Esophagus muscularis mucosa (tissue), 4 donors: ENCODE measurements around the gene PLAC8L1. TPM values are rescaled to one million over a fixed set of nuclear protein-coding genes. Genes with fewer than 3 reads are reported as not detected.

ENCODE experiments used
- DNase-seq: peaks from one replicate; pipeline ENCODE4 v3.0.0-alpha.2; 2017; ENCODE audit errors: extremely low spot score
- H3K27ac ChIP-seq, 4 donors: fragments of 200-600 bp; sonication (generic); replicated peaks in 1 of 4; 1 replicate in 3 of 4; 2 replicates in 1 of 4; pipeline ENCODE4 v1.5.1; 2016 to 2019; ENCODE audit warnings: mild to moderate bottlenecking in 1 of 4
- H3K27me3 ChIP-seq, 4 donors: fragments of 200-600 bp; sonication (generic); one replicate each; pipeline versions ENCODE4 v1.5.1 to v1.6.0; 2016 to 2019
- H3K36me3 ChIP-seq, 4 donors: fragments of 200-600 bp; sonication (generic); one replicate each; pipeline ENCODE4 v1.5.1; 2016 to 2019
- H3K4me1 ChIP-seq, 4 donors: fragments of 200-600 bp; sonication (generic); one replicate each; pipeline ENCODE4 v1.5.1; 2016 to 2019
- H3K4me3 ChIP-seq, 4 donors: fragments of 200-600 bp; sonication (generic); 1 replicate in 2 of 4; 2 replicates in 2 of 4; pipeline ENCODE4 v1.5.1; 2016 to 2019; ENCODE audit warnings: mild to moderate bottlenecking in 4 of 4, moderate library complexity in 1 of 4
- H3K9me3 ChIP-seq, 4 donors: fragments of 200-600 bp; sonication (generic); 1 replicate in 3 of 4; 2 replicates in 1 of 4; pipeline ENCODE4 v1.5.1; 2016 to 2019
- EP300 ChIP-seq: sonication (generic); formaldehyde crosslinking; IDR thresholded peaks from one replicate; pipeline ENCODE4 v1.6.1; 2017; ENCODE audit warnings: antibody characterized with exemption
- POLR2A ChIP-seq: fragments of 450-650 bp; IDR thresholded peaks from one replicate; pipeline ENCODE4 v1.6.1; 2017; ENCODE audit warnings: antibody characterized with exemption, moderate library complexity, mild to moderate bottlenecking, low read depth
- POLR2AphosphoS5 ChIP-seq, 2 donors: sonication (generic); formaldehyde crosslinking; IDR thresholded peaks; one replicate each; pipeline ENCODE4 v1.6.1; 2017; ENCODE audit warnings: antibody characterized with exemption in 2 of 2
- WGBS: methylation state at CpG from one replicate; pipeline ENCODE4 v1.1.5; 2018; 5-methylcytosine and 5-hydroxymethylcytosine counted together
- intact Hi-C: fragments of 100-400 bp; cut with DNase I; formaldehyde crosslinking; loops from one replicate; pipeline ENCODE4 v1.15.1; 2023
- total RNA-seq, 4 donors: library from RNA; depleted of rRNA; stranded (reverse); fragments of >200 nt; gene quantifications; one replicate each; pipeline versions ENCODE4 v1.1.0 to v1.2.1, GENCODE V29; 2016
- TF ChIP-seq, protein P1 (sequence below), 3 experiments: fragments of 200-600 bp in 2 of 3; fragments of 450-650 bp in 1 of 3; sonication (generic) in 2 of 3; IDR thresholded peaks; one replicate each; pipeline ENCODE4 v1.5.1; 2017 to 2019; ENCODE audit warnings: antibody characterized with exemption in 3 of 3, mild to moderate bottlenecking in 2 of 3, moderate library complexity in 1 of 3

PLAC8L1 gene
- total RNA-seq, 4 donors from 2014 or later, result not detected

DNA sequence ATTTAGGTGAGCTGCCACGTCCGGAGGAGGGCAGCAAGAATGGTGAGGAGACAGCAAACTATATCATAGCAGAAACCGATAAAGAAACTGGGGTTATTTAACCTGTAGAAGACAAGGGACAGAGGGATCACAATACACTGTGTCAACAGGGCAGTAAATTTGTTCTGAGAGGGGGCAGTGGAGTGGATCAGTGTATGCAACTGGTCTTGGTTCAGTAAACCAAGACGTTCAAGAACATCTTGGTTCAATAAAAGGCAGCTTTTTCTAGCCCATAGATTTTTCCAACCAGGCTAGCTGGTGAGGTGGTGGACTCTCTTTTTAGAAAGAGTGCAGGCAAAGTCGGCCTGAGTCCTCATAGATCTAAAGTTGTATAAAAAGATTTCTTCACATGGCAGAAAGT, 55.3 kb downstream of the PLAC8L1 start:
- Histone ChIP-seq H3K36me3 (no peaks in the 10 kb centered on the region), H3K4me3 (no peak overlapping the region), H3K4me1 (no peaks in the 10 kb centered on the region), H3K27me3 (no peaks in the 10 kb centered on the region), H3K27ac (no peak overlapping the region), H3K9me3 (no peaks in the 10 kb centered on the region)
- no peak for TF ChIP-seq POLR2AphosphoS5 (IDR thresholded peaks at IDR 0.05)
- no peak for TF ChIP-seq POLR2A
- no peak for TF ChIP-seq EP300
- TF ChIP-seq, protein P1, sequence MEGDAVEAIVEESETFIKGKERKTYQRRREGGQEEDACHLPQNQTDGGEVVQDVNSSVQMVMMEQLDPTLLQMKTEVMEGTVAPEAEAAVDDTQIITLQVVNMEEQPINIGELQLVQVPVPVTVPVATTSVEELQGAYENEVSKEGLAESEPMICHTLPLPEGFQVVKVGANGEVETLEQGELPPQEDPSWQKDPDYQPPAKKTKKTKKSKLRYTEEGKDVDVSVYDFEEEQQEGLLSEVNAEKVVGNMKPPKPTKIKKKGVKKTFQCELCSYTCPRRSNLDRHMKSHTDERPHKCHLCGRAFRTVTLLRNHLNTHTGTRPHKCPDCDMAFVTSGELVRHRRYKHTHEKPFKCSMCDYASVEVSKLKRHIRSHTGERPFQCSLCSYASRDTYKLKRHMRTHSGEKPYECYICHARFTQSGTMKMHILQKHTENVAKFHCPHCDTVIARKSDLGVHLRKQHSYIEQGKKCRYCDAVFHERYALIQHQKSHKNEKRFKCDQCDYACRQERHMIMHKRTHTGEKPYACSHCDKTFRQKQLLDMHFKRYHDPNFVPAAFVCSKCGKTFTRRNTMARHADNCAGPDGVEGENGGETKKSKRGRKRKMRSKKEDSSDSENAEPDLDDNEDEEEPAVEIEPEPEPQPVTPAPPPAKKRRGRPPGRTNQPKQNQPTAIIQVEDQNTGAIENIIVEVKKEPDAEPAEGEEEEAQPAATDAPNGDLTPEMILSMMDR (IDR thresholded peaks at IDR 0.05), result no peak
- WGBS, result 81% methylated on average over 5 of the region's 5 CpGs
- intact Hi-C loops, result loop anchor here (10.0 kb wide), 2 partner anchors 355 to 1845 kb away; no protein-coding TSS in a partner anchor
- no peak for DNase-seq

DNA sequence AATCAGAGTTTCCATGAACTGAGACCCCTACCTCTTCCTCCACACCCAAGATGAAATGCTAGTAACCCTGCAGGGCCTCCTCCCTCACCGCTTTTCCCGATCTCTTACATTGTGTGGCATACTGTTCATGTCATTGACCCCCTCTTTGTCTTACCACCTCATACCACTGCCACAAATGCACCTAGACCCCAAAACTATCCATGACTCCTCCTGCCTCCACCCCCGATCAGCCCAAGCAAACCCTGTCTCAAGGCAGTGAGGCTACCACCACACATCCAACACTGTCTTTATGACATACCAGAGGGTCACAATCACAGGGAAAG, 55.7 kb downstream of the PLAC8L1 start:
- H3K4me1 ChIP-seq, result no peaks in the 10 kb centered on the region
- no peak for TF ChIP-seq POLR2AphosphoS5 (IDR thresholded peaks at IDR 0.05)
- 77% methylated on average over 3 of the region's 3 CpGs for WGBS
- no peak overlapping the region for H3K4me3 ChIP-seq
- intact Hi-C loops, result loop anchor here (10.0 kb wide), 3 partner anchors 225 to 1845 kb away; no protein-coding TSS in a partner anchor
- H3K27me3 ChIP-seq, result no peaks in the 10 kb centered on the region
- no peaks in the 10 kb centered on the region for H3K36me3 ChIP-seq
- no peak overlapping the region for H3K27ac ChIP-seq
- H3K9me3 ChIP-seq, result no peaks in the 10 kb centered on the region
- no peak for DNase-seq

DNA sequence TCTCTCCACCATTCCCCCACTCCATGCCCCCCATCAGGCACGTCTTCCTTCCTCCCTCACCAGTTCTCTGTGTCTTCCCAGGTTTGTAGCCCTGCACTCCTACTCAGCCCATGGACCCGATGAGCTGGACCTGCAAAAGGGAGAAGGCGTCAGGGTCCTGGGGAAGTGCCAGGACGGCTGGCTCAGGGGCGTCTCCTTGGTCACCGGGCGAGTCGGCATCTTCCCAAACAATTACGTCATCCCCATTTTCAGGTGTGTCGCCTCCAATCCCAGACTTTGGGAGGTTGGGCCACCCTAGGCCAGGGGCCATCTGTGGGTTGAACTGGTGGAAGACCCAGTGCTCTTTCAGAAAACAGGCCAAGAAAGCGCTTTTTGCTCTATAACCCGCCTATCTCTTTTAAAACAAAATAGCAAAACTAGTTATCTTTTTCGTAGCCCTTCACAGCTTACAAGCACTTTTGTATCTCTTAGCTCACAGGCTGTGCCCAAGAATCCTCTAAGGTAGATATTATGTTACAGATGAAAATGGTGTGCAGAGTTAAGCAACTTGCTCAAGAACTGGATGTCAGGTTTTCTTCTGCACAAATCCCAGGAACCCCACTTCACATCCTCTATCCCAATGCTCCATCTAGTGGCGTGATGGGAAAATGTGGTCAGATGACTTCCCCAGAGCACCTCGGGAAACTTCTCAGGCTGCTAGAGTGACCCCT, 56.2 kb downstream of the PLAC8L1 start:
- WGBS, result 76% methylated on average over 15 of the region's 15 CpGs
- no peak overlapping the region for H3K4me3 ChIP-seq
- TF ChIP-seq POLR2A (no peak), POLR2AphosphoS5 (IDR thresholded peaks at IDR 0.05) (no peak)
- TF ChIP-seq, protein P1 (IDR thresholded peaks at IDR 0.05), result peak; percentile 57 to 60 (median 59)
- H3K9me3 ChIP-seq, result no peaks in the 10 kb centered on the region
- DNase-seq, result no peak
- no peaks in the 10 kb centered on the region for H3K4me1 ChIP-seq
- no peaks in the 10 kb centered on the region for H3K27me3 ChIP-seq
- no peaks in the 10 kb centered on the region for H3K36me3 ChIP-seq
- no peak overlapping the region for H3K27ac ChIP-seq
- intact Hi-C loops, result loop anchor here (10.0 kb wide), 1 partner anchor 224 kb away; no protein-coding TSS in a partner anchor

DNA sequence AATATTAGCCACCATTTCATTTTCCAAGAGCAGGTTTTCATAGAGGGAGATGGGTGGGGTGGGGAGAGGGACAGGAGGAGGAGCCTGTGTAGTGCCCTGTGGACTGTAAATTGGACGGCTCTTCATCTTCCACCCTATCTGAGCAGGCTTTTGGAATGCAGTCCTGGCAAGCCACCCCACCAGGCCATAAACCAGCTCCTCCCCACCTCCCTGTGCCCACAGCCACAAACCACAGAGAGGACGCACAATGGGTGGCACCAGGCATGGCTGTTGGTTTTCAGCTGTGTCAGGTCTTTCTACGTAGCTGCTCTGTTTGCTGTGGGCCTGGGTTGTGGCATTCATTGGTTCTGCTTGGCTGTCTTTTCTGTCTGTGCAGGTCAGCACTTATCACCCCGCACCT, 58.0 kb downstream of the PLAC8L1 start:
- H3K4me1 ChIP-seq, result no peaks in the 10 kb centered on the region
- H3K27me3 ChIP-seq, result no peaks in the 10 kb centered on the region
- H3K36me3 ChIP-seq, result no peaks in the 10 kb centered on the region
- no peak overlapping the region for H3K27ac ChIP-seq
- intact Hi-C loops, result loop anchor here (10.0 kb wide), 1 partner anchor 223 kb away; no protein-coding TSS in a partner anchor
- TF ChIP-seq EP300 (no peak), POLR2AphosphoS5 (IDR thresholded peaks at IDR 0.05) (no peak), POLR2A (no peak)
- TF ChIP-seq, protein P1 (IDR thresholded peaks at IDR 0.05), result no peak
- DNase-seq, result no peak
- 80% methylated on average over 3 of the region's 4 CpGs for WGBS
- H3K9me3 ChIP-seq, result no peaks in the 10 kb centered on the region
- H3K4me3 ChIP-seq, result no peak overlapping the region

DNA sequence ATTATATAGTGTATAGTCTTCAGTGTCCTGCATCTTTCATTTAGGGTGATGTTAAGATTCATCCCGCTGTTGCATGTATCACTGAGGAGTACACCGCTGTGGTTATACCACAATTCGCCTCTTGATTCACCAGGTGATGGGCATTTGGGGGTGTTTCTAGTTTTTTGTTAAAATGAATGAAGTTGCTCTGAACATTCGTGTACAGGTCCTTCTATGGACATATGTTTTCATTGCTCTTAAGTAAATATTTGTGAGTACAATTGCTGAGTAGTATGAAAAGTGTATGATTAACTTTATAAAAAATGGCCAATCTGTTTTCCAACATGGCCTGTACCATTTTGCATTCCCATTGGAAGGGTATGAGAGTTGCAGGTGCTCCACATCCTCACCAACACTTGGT, 61.7 kb downstream of the PLAC8L1 start:
- H3K4me3 ChIP-seq, result no peak overlapping the region
- no peak overlapping the region for H3K27ac ChIP-seq
- WGBS, result 97% methylated on average over 4 of the region's 4 CpGs
- H3K27me3 ChIP-seq, result no peaks in the 10 kb centered on the region
- DNase-seq, result no peak
- H3K9me3 ChIP-seq, result no peaks in the 10 kb centered on the region
- no peaks in the 10 kb centered on the region for H3K36me3 ChIP-seq
- peaks cover 0 to 6% (median 0%) of the 10 kb centered on the region in 4 donors for H3K4me1 ChIP-seq
- intact Hi-C loops, result loop anchor here (10.0 kb wide), 1 partner anchor 219 kb away; no protein-coding TSS in a partner anchor
- TF ChIP-seq EP300 (no peak), POLR2A (no peak), POLR2AphosphoS5 (IDR thresholded peaks at IDR 0.05) (no peak)
- TF ChIP-seq, protein P1 (IDR thresholded peaks at IDR 0.05), result no peak
